Bronchial smooth muscle cell (primary cell): Measurements from ENCODE around the gene HMGCR. TPM values are rescaled to one million over a fixed set of nuclear protein-coding genes. Genes with fewer than 3 reads are reported as not detected.

Source experiments
- total RNA-seq: library from RNA; depleted of rRNA; stranded (reverse); fragments of >200 nt; gene quantifications from 2 replicates; pipeline ENCODE4 v1.2.1, GENCODE V29; 2014

Gene HMGCR
- 54.4 and 66.2 TPM in 2 replicates for total RNA-seq

DNA sequence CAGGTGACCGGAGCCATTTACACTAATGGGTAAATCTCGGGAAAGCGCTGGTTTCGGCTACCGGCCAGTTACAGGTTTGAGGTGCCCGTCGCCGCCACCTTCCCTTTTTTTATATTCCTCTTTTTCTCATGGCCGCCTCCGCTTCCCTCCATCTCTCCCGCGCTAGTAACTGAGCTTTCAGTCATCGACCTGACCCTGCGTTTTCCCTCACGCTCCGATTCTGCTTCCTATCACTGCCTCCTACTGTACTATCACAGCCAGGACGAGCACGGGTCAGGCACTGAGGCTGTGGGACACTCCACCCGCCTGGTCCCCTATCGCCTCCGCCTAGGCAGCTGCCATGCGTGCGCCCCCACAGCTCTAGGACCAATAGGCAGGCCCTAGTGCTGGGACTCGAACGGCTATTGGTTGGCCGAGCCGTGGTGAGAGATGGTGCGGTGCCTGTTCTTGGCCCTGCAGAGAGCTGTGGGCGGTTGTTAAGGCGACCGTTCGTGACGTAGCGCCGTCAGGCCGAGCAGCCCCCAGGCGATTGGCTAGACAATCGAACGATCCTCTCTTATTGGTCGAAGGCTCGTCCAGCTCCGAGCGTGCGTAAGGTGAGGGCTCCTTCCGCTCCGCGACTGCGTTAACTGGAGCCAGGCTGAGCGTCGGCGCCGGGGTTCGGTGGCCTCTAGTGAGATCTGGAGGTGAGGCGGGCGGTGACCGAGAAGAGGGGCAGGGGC, at the start of gene HMGCR:
Gene HMGCR, plus strand, starts transcription at position 606 of the 722 bp plus-strand sequence. CDS start 5,386 bp downstream, outside the sequence.

Other genes starting within 250 kb of the HMGCR start
- 0.09 and 0.16 TPM in 2 replicates for gene ANKRD31, start 100.3 kb upstream of the HMGCR start, total RNA-seq
- 28.6 and 29.3 TPM in 2 replicates for gene CERT1, start 174.4 kb downstream of the HMGCR start, total RNA-seq
- 24.3 and 26.6 TPM in 2 replicates for gene POLK, start 174.7 kb downstream of the HMGCR start, total RNA-seq